MM.1S (cell line): Measurements from ENCODE around the gene CATSPERZ.

Source experiments
- DNase-seq: peaks from one replicate; pipeline ENCODE4 v3.0.0-alpha.2; 2015
- H2AFZ ChIP-seq: fragments of 300-600 bp; sonication (generic); 2 replicates; pipeline ENCODE4 v1.6.0; 2016; ENCODE audit warnings: antibody characterized with exemption, low read length
- H3F3A ChIP-seq: fragments of 300-600 bp; sonication (generic); 2 replicates; pipeline ENCODE4 v1.6.1; 2016; ENCODE audit warnings: mild to moderate bottlenecking, antibody characterized with exemption, low read length, moderate library complexity, mixed read lengths; ENCODE audit not compliant: insufficient read depth
- H3K27ac ChIP-seq: fragments of 300-600 bp; sonication (generic); 2 replicates; pipeline ENCODE4 v1.5.1; 2016; ENCODE audit warnings: mild to moderate bottlenecking, low read length
- H3K27me3 ChIP-seq: fragments of 300-600 bp; sonication (generic); replicated peaks from 2 replicates; pipeline ENCODE4 v1.6.0; 2016; ENCODE audit warnings: low read length; ENCODE audit not compliant: insufficient read depth
- H3K36me3 ChIP-seq: fragments of 300-600 bp; sonication (generic); replicated peaks from 2 replicates; pipeline ENCODE4 v1.6.1; 2016; ENCODE audit warnings: mild to moderate bottlenecking, low read length, mixed read lengths; ENCODE audit not compliant: insufficient read depth
- H3K4me1 ChIP-seq: fragments of 300-600 bp; sonication (generic); 2 replicates; pipeline ENCODE4 v1.6.1; 2016; ENCODE audit warnings: low read length, mixed read lengths
- H3K4me2 ChIP-seq: fragments of 300-600 bp; sonication (generic); 2 replicates; pipeline ENCODE4 v1.6.0; 2016; ENCODE audit warnings: low read depth, low read length
- H3K4me3 ChIP-seq: fragments of 300-600 bp; sonication (generic); 2 replicates; pipeline ENCODE4 v1.5.1; 2016; ENCODE audit warnings: low read length, mixed read lengths
- H3K79me2 ChIP-seq: fragments of 300-600 bp; sonication (generic); 2 replicates; pipeline ENCODE4 v1.6.1; 2016; ENCODE audit warnings: mixed run types, low read length, mixed read lengths
- H3K9ac ChIP-seq: fragments of 300-600 bp; sonication (generic); 2 replicates; pipeline ENCODE4 v1.6.1; 2016; ENCODE audit warnings: low read length, mixed read lengths
- H3K9me2 ChIP-seq: fragments of 300-600 bp; sonication (generic); replicated peaks from 2 replicates; pipeline ENCODE4 v1.6.1; 2016; ENCODE audit warnings: mild to moderate bottlenecking, low read length, mixed read lengths; ENCODE audit not compliant: insufficient read depth
- H3K9me3 ChIP-seq: fragments of 300-600 bp; sonication (generic); replicated peaks from 2 replicates; pipeline ENCODE4 v1.6.1; 2016; ENCODE audit warnings: mild to moderate bottlenecking, low read length, mixed read lengths; ENCODE audit not compliant: insufficient read depth
- H4K20me1 ChIP-seq: fragments of 300-600 bp; sonication (generic); 2 replicates; pipeline ENCODE4 v1.6.1; 2016; ENCODE audit warnings: mild to moderate bottlenecking, low read length, moderate library complexity, mixed read lengths; ENCODE audit not compliant: insufficient read depth
- EZH2 ChIP-seq: fragments of 300-600 bp; sonication (generic); optimal IDR thresholded peaks from 2 replicates; pipeline ENCODE3; 2017; ENCODE audit warnings: low read depth, mild to moderate bottlenecking, antibody characterized with exemption, low read length, mixed read lengths
- EZH2phosphoT487 ChIP-seq: fragments of 300-600 bp; sonication (generic); IDR thresholded peaks from 2 replicates; pipeline ENCODE4 v1.6.1; 2018; ENCODE audit warnings: antibody characterized with exemption, low read length
- TF ChIP-seq, protein P1 (sequence below): fragments of 300-600 bp; sonication (generic); IDR thresholded peaks from 2 replicates; pipeline ENCODE4 v1.5.1; 2016; ENCODE audit warnings: antibody characterized with exemption, low read length, mixed read lengths

The CATSPERZ gene

DNA sequence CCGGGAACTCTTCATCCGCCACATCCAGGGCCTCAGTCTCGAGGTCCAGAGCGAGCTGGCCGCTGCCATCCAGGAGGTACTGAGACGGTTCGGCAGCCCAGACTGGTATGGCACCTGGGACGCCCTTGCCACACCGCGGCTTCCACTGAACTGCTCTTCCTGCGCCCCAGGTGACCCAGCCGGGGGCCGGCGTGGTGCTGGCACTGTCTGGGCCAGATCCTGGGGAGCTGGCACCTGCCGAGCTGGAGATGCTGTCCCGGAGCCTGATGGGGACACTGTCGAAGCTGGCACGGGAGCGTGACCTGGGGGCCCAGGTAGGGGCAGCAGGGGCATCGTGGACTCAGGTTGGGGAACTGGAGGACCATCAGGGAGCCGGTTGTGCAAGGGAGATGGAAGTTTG is 41.3 kb downstream of the CATSPERZ start:
- Histone ChIP-seq H3K4me3 (no peak overlapping the region), H3K9me3 (no peaks in the 10 kb centered on the region), H2AFZ (no peak overlapping the region), H3K27ac (no peak overlapping the region), H3K9me2 (no peaks in the 10 kb centered on the region), H3K79me2 (peaks cover 39% of the 10 kb centered on the region), H3K4me1 (peaks cover 7% of the 10 kb centered on the region), H4K20me1 (no peaks in the 10 kb centered on the region), H3K27me3 (no peaks in the 10 kb centered on the region), H3K4me2 (peak overlapping the region; percentile 94), H3F3A (peaks cover 9% of the 10 kb centered on the region), H3K36me3 (no peaks in the 10 kb centered on the region), H3K9ac (no peak overlapping the region)
- no peak for DNase-seq
- TF ChIP-seq EZH2phosphoT487 (no peak), EZH2 (no peak)
- TF ChIP-seq, protein P1, sequence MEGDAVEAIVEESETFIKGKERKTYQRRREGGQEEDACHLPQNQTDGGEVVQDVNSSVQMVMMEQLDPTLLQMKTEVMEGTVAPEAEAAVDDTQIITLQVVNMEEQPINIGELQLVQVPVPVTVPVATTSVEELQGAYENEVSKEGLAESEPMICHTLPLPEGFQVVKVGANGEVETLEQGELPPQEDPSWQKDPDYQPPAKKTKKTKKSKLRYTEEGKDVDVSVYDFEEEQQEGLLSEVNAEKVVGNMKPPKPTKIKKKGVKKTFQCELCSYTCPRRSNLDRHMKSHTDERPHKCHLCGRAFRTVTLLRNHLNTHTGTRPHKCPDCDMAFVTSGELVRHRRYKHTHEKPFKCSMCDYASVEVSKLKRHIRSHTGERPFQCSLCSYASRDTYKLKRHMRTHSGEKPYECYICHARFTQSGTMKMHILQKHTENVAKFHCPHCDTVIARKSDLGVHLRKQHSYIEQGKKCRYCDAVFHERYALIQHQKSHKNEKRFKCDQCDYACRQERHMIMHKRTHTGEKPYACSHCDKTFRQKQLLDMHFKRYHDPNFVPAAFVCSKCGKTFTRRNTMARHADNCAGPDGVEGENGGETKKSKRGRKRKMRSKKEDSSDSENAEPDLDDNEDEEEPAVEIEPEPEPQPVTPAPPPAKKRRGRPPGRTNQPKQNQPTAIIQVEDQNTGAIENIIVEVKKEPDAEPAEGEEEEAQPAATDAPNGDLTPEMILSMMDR: no peak

DNA sequence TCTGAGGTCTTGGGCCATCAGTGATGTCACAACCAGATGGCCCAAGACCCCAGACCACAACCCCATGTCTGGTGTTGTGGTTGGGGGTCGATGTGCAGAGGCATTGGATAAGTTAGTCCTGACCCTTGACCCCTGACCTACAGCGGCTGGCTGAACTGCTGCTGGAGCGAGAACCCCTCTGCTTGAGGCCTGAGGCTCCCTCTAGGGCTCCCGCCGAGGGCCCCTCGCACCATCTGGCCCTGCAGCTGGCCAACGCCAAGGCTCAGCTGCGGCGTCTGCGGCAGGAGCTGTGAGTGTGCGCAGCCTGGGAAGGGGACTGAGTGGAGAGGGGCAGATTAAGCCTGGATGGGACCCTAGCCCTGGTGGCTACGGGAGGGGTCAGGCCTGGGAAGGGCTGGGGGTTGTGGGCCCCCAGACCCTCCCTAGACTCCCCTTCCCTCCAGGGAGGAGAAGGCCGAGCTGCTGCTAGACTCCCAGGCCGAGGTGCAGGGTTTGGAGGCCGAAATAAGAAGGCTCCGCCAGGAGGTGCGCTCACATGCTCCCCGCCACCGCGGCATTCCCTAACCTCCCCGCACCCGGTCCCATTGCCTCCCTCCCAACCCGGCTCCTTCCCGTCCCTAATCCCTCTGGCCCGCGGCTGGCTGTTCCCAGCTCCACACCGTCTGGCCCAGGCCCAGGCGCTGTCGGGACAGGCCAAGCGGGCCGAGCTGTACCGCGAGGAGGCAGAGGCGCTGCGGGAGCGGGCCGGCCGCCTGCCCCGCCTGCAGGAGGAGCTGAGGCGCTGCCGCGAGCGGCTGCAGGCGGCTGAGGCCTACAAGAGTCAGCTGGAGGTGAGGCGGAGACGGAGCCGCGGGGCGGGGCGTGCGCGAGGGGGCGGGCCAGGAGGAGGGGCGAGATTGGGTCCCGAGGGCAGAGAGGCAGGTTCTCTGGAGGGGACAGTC is 42.0 kb downstream of the CATSPERZ start:
- Histone ChIP-seq H2AFZ (0 out of 2 replicates have a peak overlapping the region, but pooled peaks have one; percentile 27), H3K9ac (peak overlapping the region; percentile 21; the same call in 1 of the 2 replicates), H3K9me3 (no peaks in the 10 kb centered on the region), H3K4me3 (peak overlapping the region; percentile 42), H3K4me1 (peaks cover 7% of the 10 kb centered on the region), H3K9me2 (no peaks in the 10 kb centered on the region), H3K4me2 (peak overlapping the region; percentile 72), H3K27me3 (no peaks in the 10 kb centered on the region), H3K36me3 (no peaks in the 10 kb centered on the region), H4K20me1 (no peaks in the 10 kb centered on the region), H3K79me2 (peaks cover 39% of the 10 kb centered on the region), H3F3A (peaks cover 9% of the 10 kb centered on the region), H3K27ac (no peak overlapping the region)
- no peak for TF ChIP-seq EZH2phosphoT487
- TF ChIP-seq EZH2: no peak
- TF ChIP-seq, protein P1: peak; percentile 41
- peak; percentile 91 for DNase-seq

DNA sequence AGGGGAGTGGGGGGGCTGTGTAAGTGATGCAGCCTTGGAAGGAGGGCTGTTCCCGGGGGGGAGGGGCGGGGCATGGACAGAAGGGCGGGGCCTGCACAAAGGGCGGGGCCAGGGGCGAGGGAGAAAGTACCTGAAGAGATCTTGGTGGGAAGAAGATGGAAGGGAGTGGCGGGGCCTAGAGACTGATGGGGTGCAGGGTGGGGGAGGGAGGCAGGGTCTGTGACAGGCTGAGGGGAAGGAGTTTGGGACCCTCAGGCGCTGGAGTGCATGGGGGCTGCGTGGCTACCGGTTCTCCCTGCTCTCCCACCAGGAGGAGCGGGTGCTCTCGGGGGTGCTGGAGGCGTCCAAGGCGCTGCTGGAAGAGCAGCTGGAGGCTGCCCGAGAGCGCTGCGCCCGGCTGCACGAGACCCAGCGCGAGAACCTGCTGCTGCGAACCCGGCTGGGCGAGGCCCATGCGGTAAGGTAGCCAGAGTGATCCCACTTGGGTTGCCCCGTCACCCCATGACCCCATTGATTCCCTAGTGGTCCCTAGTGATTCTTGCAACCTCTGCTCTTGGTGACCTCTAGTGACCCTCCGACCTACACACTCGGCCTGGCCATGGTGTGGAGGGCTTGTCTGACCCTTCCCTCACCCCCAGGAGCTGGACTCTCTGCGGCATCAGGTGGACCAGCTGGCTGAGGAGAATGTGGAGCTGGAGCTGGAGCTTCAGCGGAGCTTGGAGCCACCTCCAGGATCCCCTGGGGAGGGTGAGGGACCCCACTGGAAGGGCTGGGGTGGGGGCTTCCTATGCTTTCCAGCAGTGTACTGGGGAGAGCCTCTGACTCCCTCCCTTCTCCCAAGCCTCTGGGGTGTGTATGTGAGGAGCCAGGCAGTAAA is 42.9 kb downstream of the CATSPERZ start:
- H3K9me2 ChIP-seq: no peaks in the 10 kb centered on the region
- H3K4me2 ChIP-seq: no peak overlapping the region
- H3K9ac ChIP-seq: no peak overlapping the region
- peaks cover 9% of the 10 kb centered on the region for H3F3A ChIP-seq
- TF ChIP-seq, protein P1: no peak
- TF ChIP-seq EZH2 (no peak), EZH2phosphoT487 (no peak)
- H3K36me3 ChIP-seq: no peaks in the 10 kb centered on the region
- H3K79me2 ChIP-seq: peaks cover 39% of the 10 kb centered on the region
- peaks cover 7% of the 10 kb centered on the region for H3K4me1 ChIP-seq
- H3K4me3 ChIP-seq: no peak overlapping the region
- DNase-seq: no peak
- no peaks in the 10 kb centered on the region for H3K9me3 ChIP-seq
- H4K20me1 ChIP-seq: no peaks in the 10 kb centered on the region
- H3K27me3 ChIP-seq: no peaks in the 10 kb centered on the region
- no peak overlapping the region for H2AFZ ChIP-seq
- no peak overlapping the region for H3K27ac ChIP-seq
